Nephron progenitor cell (in vitro differentiated cells): ENCODE measurements around the gene ACSF3.

Experiments used
- DNase-seq: peaks from one replicate; pipeline ENCODE4 v3.0.0; 2021
- H3K27ac Mint-ChIP-seq: 2 replicates; pipeline ENCODE4 v1.8.0; 2021; ENCODE audit warnings: mild to moderate bottlenecking, moderate library complexity, mixed read lengths
- H3K27me3 Mint-ChIP-seq: 2 replicates; pipeline ENCODE4 v1.8.0; 2021; ENCODE audit warnings: mild to moderate bottlenecking, low read depth, mixed read lengths; ENCODE audit not compliant: poor library complexity
- H3K36me3 Mint-ChIP-seq: 2 replicates; pipeline ENCODE4 v1.8.0; 2021; ENCODE audit warnings: low read depth, mixed read lengths
- H3K4me1 Mint-ChIP-seq: 2 replicates; pipeline ENCODE4 v1.8.0; 2021; ENCODE audit warnings: mixed read lengths
- H3K4me3 Mint-ChIP-seq: 2 replicates; pipeline ENCODE4 v1.8.0; 2021; ENCODE audit warnings: mild to moderate bottlenecking, moderate library complexity, mixed read lengths
- H3K9me3 Mint-ChIP-seq: 2 replicates; pipeline ENCODE4 v1.8.0; 2021; ENCODE audit warnings: mild to moderate bottlenecking, moderate library complexity, mixed read lengths
- TF ChIP-seq, protein P1 (sequence below): fragments of 200-600 bp; sonication (generic); IDR thresholded peaks from 2 replicates; pipeline ENCODE4 v1.5.0; 2021; ENCODE audit warnings: antibody characterized with exemption

Gene ACSF3

DNA sequence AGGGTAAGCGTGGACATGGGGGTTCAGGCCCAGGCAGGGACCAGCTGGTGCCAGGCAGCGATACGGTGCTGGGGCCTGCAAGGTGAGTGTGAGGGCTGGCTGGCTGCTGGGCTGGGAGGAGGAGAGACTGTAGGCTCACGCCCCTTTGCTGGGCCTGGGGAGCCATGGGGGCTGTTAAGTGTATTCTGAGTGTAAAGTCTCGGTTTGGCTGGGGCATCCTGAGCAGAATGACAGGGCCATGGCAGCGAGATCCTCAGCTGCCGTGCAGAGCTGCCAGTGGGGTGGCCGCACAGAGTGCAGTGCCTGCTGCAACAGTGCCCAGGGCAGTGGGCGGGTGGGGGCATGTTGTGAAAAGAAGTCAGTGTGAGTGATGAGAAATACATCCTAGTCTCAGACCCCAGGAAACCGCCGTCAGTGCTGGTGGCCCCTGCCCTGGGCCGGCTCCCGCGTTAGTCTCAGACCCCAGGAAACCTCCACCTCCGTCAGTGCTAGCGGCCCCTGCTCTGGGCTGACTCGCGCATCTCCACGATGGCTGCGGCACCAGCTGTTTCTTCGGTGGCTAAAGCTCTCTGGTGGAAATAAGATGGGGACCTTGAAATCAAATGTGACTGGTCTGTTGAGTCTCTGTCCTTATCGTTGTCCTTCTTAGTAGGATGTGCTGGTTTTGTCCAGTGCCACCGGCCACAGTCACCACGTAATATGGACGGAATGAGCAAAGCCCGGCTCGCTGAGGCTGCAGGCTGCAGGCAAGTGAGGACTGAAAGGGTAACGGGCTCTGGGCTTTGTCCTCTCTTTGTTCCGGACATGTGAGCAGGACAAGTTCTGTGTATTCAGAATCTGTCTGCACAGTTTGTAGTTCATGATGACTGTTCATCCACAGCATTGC lies 22.9 kb downstream of the ACSF3 start:
- H3K27ac Mint-ChIP-seq = peak overlapping the region; percentile 22
- no peak overlapping the region for H3K4me3 Mint-ChIP-seq
- peaks cover 21% of the 10 kb centered on the region for H3K36me3 Mint-ChIP-seq
- H3K9me3 Mint-ChIP-seq = no peaks in the 10 kb centered on the region
- no peak for DNase-seq
- no peaks in the 10 kb centered on the region for H3K27me3 Mint-ChIP-seq
- TF ChIP-seq, protein P1, sequence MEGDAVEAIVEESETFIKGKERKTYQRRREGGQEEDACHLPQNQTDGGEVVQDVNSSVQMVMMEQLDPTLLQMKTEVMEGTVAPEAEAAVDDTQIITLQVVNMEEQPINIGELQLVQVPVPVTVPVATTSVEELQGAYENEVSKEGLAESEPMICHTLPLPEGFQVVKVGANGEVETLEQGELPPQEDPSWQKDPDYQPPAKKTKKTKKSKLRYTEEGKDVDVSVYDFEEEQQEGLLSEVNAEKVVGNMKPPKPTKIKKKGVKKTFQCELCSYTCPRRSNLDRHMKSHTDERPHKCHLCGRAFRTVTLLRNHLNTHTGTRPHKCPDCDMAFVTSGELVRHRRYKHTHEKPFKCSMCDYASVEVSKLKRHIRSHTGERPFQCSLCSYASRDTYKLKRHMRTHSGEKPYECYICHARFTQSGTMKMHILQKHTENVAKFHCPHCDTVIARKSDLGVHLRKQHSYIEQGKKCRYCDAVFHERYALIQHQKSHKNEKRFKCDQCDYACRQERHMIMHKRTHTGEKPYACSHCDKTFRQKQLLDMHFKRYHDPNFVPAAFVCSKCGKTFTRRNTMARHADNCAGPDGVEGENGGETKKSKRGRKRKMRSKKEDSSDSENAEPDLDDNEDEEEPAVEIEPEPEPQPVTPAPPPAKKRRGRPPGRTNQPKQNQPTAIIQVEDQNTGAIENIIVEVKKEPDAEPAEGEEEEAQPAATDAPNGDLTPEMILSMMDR = no peak
- H3K4me1 Mint-ChIP-seq = no peaks in the 10 kb centered on the region

DNA sequence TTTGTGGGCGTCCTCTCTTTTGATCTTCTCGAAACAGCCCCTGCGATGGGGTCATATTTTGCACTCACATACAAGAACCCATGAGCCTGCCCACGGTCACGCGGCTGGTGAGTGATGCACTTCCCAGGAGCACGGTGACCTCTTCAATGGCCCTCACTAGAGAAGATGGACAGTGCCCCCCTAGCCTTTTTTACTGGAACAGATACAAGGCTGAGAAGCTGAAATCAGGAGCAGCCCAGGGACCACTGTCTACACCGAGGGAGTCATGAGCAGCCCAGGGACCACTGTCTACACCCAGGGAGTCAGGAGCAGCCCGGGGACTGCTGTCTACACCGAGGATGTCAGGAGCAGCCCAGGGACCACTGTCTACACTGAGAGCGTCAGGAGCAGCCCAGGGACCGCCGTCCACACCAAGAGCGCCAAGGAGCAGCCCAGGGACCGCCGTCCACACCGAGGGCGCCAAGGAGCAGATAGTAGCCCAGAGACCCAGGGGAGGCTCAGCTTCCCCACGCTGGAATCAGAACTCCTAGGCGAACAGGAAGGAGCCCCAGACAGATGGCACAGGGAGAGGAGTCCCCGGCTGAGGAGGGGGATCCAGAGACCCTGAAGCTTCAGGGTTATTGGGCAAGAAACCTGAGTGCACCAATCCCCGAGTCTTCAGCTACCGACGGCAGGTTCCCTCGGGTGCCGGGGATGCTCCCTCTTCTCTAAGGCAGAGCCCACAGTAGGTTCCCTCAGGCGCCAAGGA lies 23.7 kb downstream of the ACSF3 start:
- Mint-ChIP-seq H3K27me3 (no peaks in the 10 kb centered on the region), H3K36me3 (peaks cover 21% of the 10 kb centered on the region), H3K27ac (no peak overlapping the region), H3K4me1 (no peaks in the 10 kb centered on the region), H3K9me3 (no peaks in the 10 kb centered on the region), H3K4me3 (no peak overlapping the region)
- DNase-seq = no peak
- TF ChIP-seq, protein P1 = no peak

DNA sequence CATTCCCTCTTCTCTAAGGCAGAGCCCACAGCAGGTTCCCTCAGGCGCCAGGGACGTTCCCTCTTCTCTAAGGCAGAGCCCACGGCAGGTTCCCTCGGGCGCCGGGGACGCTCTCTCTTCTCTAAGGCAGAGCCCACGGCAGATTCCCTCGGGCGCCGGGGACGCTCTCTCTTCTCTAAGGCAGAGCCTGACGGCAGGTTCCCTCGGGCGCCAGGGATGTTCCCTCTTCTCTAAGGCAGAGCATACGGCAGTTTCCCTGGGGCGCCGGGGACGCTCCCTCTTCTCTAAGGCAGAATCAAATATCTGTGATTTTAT lies 24.3 kb downstream of the ACSF3 start:
- no peak for DNase-seq
- Mint-ChIP-seq H3K27me3 (no peaks in the 10 kb centered on the region), H3K9me3 (no peaks in the 10 kb centered on the region), H3K4me3 (no peak overlapping the region), H3K4me1 (no peaks in the 10 kb centered on the region), H3K27ac (no peak overlapping the region), H3K36me3 (peaks cover 21% of the 10 kb centered on the region)
- TF ChIP-seq, protein P1 = no peak

GRCh38 chr16:89118361-89119165 lies 24.9 kb downstream of the ACSF3 start:
- H3K36me3 Mint-ChIP-seq = peaks cover 25% of the 10 kb centered on the region
- TF ChIP-seq, protein P1 = no peak
- H3K27ac Mint-ChIP-seq = no peak overlapping the region
- no peaks in the 10 kb centered on the region for H3K9me3 Mint-ChIP-seq
- no peaks in the 10 kb centered on the region for H3K27me3 Mint-ChIP-seq
- DNase-seq = no peak
- no peak overlapping the region for H3K4me3 Mint-ChIP-seq
- no peaks in the 10 kb centered on the region for H3K4me1 Mint-ChIP-seq

- H3K27me3 Mint-ChIP-seq = no peaks in the 10 kb centered on the region
- no peaks in the 10 kb centered on the region for H3K4me1 Mint-ChIP-seq
- H3K27ac Mint-ChIP-seq = no peak overlapping the region
- TF ChIP-seq, protein P1 = no peak
- peaks cover 31% of the 10 kb centered on the region for H3K36me3 Mint-ChIP-seq
- H3K4me3 Mint-ChIP-seq = no peak overlapping the region
- DNase-seq = no peak
- no peaks in the 10 kb centered on the region for H3K9me3 Mint-ChIP-seq
Observed at GRCh38 chr16:89119166-89119621, 25.5 kb downstream of the ACSF3 start.
